Measurements from ENCODE around the gene OPN1MW3.
"Not testable (repeated sequence)": the region's sequence is repeated elsewhere in the genome, so short reads cannot be mapped to it uniquely, and the experiment has no call there.

Gene OPN1MW3

DNA sequence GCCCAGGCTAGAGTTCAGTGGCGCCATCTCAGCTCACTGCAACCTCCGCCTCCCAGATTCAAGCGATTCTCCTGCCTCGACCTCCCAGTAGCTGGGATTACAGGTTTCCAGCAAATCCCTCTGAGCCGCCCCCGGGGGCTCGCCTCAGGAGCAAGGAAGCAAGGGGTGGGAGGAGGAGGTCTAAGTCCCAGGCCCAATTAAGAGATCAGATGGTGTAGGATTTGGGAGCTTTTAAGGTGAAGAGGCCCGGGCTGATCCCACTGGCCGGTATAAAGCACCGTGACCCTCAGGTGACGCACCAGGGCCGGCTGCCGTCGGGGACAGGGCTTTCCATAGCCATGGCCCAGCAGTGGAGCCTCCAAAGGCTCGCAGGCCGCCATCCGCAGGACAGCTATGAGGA is at the start of gene OPN1MW3:
Gene OPN1MW3, plus strand, starts transcription at position 301 of the 400 bp plus-strand sequence. Its CDS starts 38 bp downstream, at position 339.
- not testable (repeated sequence) for DNase-seq

DNA sequence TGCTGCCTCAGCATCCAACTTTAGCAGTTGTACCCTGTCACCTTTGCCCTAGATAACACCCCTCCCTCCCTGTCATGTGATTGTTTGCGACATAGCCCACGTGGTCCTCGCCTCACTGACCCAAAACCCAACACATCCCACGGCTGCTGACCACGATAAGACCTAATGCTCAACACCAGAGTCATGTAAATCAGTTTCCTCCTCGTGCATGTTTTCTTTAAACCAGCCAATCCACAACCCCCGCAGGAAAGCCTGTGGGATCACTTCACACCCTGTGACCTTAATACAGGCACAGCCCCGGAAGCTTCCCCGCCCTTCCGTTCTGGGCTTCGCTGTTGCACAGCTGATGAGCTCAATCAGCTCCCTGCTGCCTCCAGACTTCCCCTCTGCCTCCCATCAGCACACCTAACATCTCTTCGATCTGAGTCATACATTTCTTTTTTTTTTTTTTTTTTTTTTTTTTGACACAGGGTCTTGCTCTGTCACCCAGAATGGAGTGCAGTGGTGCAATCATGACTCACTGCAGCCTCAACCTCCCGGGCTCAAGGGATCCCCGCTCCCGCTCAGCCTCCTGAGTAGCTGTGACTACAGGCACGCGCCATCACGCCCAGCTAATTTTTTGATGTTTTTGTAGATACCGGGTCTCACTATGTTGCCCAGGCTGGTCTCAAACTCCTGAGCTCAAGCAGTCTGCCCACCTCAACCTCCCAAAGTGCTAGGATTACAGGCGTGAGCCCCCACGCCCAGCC is 47.5 kb upstream of the OPN1MW3 start:
- not testable (repeated sequence) for DNase-seq

GRCh38 chrX:154211057-154211456 is 46.3 kb upstream of the OPN1MW3 start:
- not testable (repeated sequence) for DNase-seq

GRCh38 chrX:154211499-154211898 is 45.9 kb upstream of the OPN1MW3 start:
- DNase-seq: not testable (repeated sequence)

- DNase-seq: not testable (repeated sequence)
Measured at GRCh38 chrX:154219456-154219855, 37.9 kb upstream of the OPN1MW3 start, which contains the start of gene OPN1MW2. Gene OPN1MW2 (plus strand): TSS chrX:154219756. CDS start chrX:154219816, 60 bp downstream.

GRCh38 chrX:154225292-154225691 is 32.1 kb upstream of the OPN1MW3 start:
- DNase-seq: not testable (repeated sequence)

- not testable (repeated sequence) for DNase-seq
Measured at GRCh38 chrX:154226706-154227105, 30.7 kb upstream of the OPN1MW3 start.

DNA sequence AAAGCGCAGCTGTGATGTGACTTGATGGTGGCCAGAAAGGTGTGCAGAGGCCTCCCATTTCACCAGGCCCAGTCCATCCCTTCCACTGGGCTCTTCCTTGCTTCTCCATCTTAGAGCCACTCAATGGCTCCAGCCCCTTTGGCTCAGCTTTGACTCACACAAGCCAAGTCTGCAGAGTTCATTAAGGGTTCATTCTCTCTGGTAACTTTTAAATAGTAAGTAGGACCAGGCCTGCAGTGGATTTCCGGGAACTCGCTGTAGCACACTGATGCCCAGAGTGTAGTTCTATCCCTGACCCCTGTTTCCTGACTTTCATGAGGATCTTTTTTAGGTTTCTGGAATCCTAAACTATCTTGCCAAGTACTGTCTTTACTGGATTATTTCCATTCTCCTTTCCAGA is 25.9 kb upstream of the OPN1MW3 start:
- DNase-seq: not testable (repeated sequence)

DNA sequence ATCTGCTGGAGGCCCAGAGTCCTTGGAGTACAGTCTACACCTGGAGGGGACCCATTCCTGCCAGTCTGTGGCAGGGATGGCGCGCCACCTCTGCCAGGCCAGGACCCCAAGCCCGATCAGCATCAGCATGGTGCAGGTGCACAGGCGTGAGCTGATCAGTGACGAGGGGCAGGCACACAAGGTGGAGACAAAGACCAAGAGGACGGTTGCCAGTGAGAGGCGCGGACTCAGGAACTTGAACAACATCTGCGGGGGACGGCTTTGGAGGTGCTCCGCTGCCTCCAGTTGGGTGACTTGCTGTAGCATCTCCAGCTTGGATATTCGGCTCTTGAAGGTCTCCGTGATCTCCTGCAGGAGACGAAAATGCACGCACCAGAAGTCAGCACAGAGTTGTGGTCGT is 23.8 kb upstream of the OPN1MW3 start:
- DNase-seq: not testable (repeated sequence)

DNA sequence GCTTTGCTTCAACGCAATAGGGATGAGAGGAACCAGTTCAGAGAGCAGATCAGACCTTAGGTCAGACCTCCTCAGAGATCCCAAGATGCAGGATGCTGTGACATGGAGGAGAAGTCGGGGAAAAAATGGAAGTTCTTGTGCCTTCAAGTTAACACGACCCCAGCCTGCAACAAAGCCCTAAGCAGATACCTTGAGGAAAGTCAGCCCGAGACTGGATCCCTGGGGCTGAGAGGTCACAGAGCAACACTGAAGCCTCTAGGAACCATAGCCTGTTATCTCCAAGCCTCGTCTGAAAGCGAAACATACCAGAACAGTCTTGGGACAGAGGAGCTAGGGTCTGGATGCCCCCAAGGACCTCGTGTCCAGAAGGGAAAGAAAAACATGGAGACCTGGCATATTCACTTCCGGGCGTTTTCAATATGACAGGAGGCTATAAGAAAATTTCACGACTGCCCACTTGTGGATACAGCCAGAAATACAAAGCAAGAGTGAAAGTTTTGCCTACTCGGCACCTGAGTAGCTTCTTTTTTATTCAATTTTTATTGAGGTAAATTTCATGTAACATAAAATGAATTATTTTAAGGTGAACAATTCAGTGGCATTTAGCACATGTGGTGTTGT is 18.3 kb upstream of the OPN1MW3 start:
- not testable (repeated sequence) for DNase-seq

GRCh38 chrX:154239982-154240503 is 17.3 kb upstream of the OPN1MW3 start:
- not testable (repeated sequence) for DNase-seq

- DNase-seq: not testable (repeated sequence)
Measured at GRCh38 chrX:154247377-154248045, 9.9 kb upstream of the OPN1MW3 start.

- not testable (repeated sequence) for DNase-seq
Measured at GRCh38 chrX:154248076-154248475, 9.3 kb upstream of the OPN1MW3 start.

DNA sequence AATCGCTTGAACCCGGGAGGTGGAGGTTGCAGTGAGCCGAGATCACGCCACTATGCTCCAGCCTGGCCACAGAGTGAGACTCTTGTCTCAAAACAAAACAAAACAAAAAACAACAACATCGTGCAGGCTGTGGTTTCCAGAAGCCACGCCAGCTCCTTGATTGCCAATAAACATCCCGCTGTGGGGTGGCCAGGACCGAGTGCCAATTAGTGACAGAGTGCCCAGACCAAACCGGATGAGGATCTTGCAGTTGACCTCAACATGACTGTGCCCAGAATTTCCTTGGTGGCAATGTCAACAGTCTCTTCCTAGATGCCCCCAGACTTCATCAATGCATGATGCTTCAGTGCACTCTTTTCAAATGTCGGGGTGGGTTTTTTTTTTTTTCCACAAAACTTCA is 1.3 kb downstream of the OPN1MW3 start:
- not testable (repeated sequence) for DNase-seq

GRCh38 chrX:154263072-154263471 is 5.7 kb downstream of the OPN1MW3 start:
- DNase-seq: not testable (repeated sequence)

DNA sequence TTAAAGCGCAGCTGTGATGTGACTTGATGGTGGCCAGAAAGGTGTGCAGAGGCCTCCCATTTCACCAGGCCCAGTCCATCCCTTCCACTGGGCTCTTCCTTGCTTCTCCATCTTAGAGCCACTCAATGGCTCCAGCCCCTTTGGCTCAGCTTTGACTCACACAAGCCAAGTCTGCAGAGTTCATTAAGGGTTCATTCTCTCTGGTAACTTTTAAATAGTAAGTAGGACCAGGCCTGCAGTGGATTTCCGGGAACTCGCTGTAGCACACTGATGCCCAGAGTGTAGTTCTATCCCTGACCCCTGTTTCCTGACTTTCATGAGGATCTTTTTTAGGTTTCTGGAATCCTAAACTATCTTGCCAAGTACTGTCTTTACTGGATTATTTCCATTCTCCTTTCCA is 11.9 kb downstream of the OPN1MW3 start:
- not testable (repeated sequence) for DNase-seq

DNA sequence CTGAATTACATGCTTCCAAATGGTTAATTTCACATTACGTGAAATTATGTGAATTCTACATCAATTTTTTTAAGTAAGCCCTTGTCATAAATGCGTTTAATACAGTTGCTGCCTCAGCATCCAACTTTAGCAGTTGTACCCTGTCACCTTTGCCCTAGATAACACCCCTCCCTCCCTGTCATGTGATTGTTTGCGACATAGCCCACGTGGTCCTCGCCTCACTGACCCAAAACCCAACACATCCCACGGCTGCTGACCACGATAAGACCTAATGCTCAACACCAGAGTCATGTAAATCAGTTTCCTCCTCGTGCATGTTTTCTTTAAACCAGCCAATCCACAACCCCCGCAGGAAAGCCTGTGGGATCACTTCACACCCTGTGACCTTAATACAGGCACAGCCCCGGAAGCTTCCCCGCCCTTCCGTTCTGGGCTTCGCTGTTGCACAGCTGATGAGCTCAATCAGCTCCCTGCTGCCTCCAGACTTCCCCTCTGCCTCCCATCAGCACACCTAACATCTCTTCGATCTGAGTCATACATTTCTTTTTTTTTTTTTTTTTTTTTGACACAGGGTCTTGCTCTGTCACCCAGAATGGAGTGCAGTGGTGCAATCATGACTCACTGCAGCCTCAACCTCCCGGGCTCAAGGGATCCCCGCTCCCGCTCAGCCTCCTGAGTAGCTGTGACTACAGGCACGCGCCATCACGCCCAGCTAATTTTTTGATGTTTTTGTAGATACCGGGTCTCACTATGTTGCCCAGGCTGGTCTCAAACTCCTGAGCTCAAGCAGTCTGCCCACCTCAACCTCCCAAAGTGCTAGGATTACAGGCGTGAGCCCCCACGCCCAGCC is 27.3 kb downstream of the OPN1MW3 start:
- not testable (repeated sequence) for DNase-seq

DNA sequence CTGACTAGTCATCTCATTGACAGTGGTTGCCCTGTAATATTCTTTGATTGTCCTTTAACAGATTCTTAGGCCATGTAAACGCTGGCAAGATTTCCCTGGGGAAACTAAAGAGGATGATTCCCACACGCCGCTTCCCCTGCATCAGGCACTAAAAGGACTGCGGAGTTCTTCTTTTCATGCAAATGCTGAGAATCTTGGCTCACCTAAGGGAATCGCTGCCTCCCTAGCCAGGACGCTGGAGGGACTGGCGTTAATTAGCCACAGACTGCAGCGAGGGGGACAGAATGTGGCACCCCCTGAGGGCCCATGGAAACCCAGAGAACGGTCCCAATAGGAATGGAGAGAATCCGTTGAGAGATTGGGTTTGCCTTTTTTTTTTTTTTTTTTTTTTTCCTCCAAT is 29.0 kb downstream of the OPN1MW3 start:
- not testable (repeated sequence) for DNase-seq

DNA sequence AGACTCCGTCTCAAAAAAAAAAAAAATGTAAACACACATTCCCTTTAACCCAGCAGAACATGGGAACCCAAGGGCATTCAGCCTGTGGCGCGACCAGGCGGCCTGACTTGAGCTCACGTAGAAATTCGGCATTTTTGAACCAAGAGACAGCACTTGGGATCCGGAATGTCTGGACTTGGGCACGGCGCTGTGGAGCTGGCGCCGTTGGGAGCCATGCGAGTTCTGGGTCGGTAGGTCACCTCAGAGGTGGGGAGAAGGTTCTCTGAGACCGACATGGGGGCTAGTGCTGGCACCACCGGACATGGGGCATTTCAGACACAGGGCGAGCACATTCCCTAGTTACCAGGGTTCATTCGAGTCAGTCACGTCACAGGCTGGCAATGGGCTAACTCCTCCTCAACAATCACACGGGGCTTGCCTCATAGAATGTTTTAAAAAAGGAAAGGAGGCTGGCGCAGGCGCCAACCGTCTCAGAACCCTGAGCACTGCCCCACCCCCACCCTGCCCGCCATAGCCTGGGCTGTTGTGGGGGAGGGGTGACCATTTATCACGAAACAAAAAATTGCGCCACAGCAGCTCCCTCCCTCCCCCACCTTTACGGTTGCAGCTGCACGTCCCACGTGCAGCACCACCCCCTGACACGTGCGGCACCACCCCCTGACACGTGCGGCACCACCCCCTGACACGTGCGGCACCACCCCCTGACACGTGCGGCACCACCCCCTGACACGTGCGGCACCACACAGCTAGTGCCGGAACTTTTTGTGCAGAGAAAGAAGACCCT is 37.6 kb downstream of the OPN1MW3 start, which contains the start of gene TEX28:
Gene TEX28, minus strand, starts transcription at position 334 of the 784 bp plus-strand sequence. CDS start 3,007 bp downstream, outside the sequence.
- no peak for DNase-seq

DNA sequence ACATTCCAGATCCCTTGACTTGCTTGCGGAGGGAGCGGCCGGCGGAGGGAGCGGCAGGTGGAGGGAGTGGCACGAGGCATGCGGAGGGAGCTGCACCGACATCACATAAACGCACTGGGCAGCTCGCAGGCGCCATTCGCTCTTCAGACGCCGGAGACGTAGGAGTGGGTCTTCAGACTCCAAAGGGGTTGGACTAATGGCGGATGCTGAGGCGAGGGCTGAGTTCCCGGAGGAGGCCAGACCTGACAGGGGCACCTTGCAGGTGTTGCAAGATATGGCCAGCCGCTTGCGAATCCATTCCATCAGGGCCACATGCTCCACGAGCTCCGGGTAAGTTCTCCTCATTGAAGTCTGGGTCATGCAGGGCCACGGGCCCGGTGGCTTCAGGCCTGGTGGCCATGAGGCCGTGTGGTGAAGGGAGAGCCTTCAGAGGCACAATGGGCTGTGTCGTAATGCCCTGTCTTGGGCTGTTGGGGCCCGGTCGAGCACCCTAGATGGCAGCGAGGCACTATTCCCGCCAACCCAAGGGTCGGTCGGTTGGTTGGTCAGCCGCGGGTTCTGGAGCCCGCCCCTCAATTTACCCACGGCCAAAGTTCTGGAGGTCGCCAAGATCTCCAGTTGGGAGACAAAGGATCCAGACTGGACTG is 38.4 kb downstream of the OPN1MW3 start, which contains the start of gene TKTL1:
Gene TKTL1, plus strand, starts transcription at position 132 of the 647 bp plus-strand sequence. Its CDS starts 65 bp downstream, at position 197.
- DNase-seq: no peak

DNA sequence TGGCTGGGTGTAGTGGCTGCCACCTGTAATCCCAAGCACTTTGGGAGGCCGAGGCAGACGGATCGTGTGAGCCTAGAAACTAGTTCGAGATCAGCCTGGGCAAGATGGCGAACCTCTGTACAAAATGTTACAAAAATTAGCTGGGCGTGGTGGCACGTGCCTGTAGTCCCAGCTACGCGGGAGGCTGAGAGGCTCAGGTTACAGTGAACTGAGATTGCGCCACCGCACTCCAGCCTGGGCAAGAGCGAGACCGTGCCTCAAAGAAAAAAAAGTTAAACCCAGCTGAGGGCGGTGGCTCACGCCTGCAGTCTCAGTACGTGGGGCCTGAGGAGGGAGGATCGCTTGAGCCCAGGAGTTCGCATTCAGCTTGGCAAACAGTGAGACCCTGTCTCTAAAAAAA is 39.3 kb downstream of the OPN1MW3 start:
- no peak for DNase-seq

Data from NCI-H2081 (cell line).